ENCODE data around the gene PAK1.

- TF ChIP-seq CTCF (IDR thresholded peaks at IDR 0.05) (no peak), POLR2A (IDR thresholded peaks at IDR 0.05) (no peak)
Measured at GRCh38 chr11:77409046-77409445, 64.8 kb downstream of the PAK1 start.
